ENCODE measurements around the gene ALK. TPM values are rescaled to one million over a fixed set of nuclear protein-coding genes. Genes with fewer than 3 reads are reported as not detected.

The ALK gene
- total and polyA plus RNA-seq, 2 experiments from 2014 or later: 0.35 TPM; not detected in 1

GRCh38 chr2:29892585-29893259 is 28.7 kb downstream of the ALK start:
- no peaks in the 10 kb centered on the region for H3K27me3 ChIP-seq (ENCODE audit: insufficient read depth)
- no peaks in the 10 kb centered on the region for H3K9me3 Mint-ChIP-seq
- H3K4me3 Mint-ChIP-seq: no peak overlapping the region
- H3K79me2 ChIP-seq (replicated peaks; ENCODE audit: insufficient read depth): no peaks in the 10 kb centered on the region
- H3K4me3 ChIP-seq: no peak overlapping the region
- no peaks in the 10 kb centered on the region for H4K20me1 ChIP-seq (replicated peaks; ENCODE audit: insufficient read depth)
- H3K4me1 ChIP-seq (ENCODE audit: insufficient read depth): peaks cover 21% of the 10 kb centered on the region
- H3K27ac ChIP-seq (ENCODE audit: low read depth): no peak overlapping the region
- H3K4me1 Mint-ChIP-seq: peaks cover 18% of the 10 kb centered on the region
- H3F3A ChIP-seq (replicated peaks; ENCODE audit: low read depth): no peaks in the 10 kb centered on the region
- no peaks in the 10 kb centered on the region for H3K9me2 ChIP-seq (ENCODE audit: insufficient read depth)
- ATAC-seq (no peak), DNase-seq (ENCODE audit: low spot score) (no peak)
- no peak overlapping the region for H3K4me2 ChIP-seq
- H2AFZ ChIP-seq: no peak overlapping the region
- no peak overlapping the region for H3K27ac Mint-ChIP-seq
- no peaks in the 10 kb centered on the region for H3K36me3 ChIP-seq (ENCODE audit: insufficient read depth)
- peaks cover 6% of the 10 kb centered on the region for H3K27me3 Mint-ChIP-seq (ENCODE audit: insufficient read depth, low read depth, poor library complexity)
- TF ChIP-seq POLR2AphosphoS5 (IDR thresholded peaks at IDR 0.05; ENCODE audit: low read depth) (no peak), ZNF114 (CRISPR knock-in tag; IDR thresholded peaks at IDR 0.05) (no peak), NANOG (IDR thresholded peaks at IDR 0.05; ENCODE audit: borderline replicate concordance) (no peak), EZH2 (IDR thresholded peaks at IDR 0.05; ENCODE audit: low read depth, unreplicated experiment) (no peak), ZNF331 (CRISPR knock-in tag; IDR thresholded peaks at IDR 0.05; ENCODE audit: low read depth) (no peak), STAT1 (IDR thresholded peaks at IDR 0.05; ENCODE audit: unreplicated experiment) (no peak), JUNB (IDR thresholded peaks at IDR 0.05; ENCODE audit: unreplicated experiment) (no peak), CREB1 (CRISPR knock-in tag; IDR thresholded peaks at IDR 0.05; ENCODE audit: low read depth) (no peak)
- H3K36me3 Mint-ChIP-seq (ENCODE audit: low read depth): no peaks in the 10 kb centered on the region

GRCh38 chr2:29881089-29881730 is 40.2 kb downstream of the ALK start:
- TF ChIP-seq POLR2AphosphoS5 (IDR thresholded peaks at IDR 0.05; ENCODE audit: low read depth): no peak
- no peak for TF ChIP-seq CREB1 (CRISPR knock-in tag; IDR thresholded peaks at IDR 0.05; ENCODE audit: low read depth)
- TF ChIP-seq ETS1 (IDR thresholded peaks at IDR 0.05): no peak
- no peak for TF ChIP-seq CTCF (conservative IDR thresholded peaks at IDR 0.05; ENCODE audit: low read depth in 2 of 2)
- TF ChIP-seq JUNB (IDR thresholded peaks at IDR 0.05; ENCODE audit: unreplicated experiment): no peak
- TF ChIP-seq ZNF331 (CRISPR knock-in tag; IDR thresholded peaks at IDR 0.05; ENCODE audit: low read depth): no peak
- no peak for TF ChIP-seq REST (IDR thresholded peaks at IDR 0.05; ENCODE audit: unreplicated experiment)
- no peaks in the 10 kb centered on the region for H3K36me3 ChIP-seq (ENCODE audit: insufficient read depth)
- no peaks in the 10 kb centered on the region for H3K4me1 ChIP-seq (ENCODE audit: insufficient read depth)
- no peak overlapping the region for H3K4me2 ChIP-seq
- H2AFZ ChIP-seq: no peak overlapping the region
- no peaks in the 10 kb centered on the region for H3K79me2 ChIP-seq (replicated peaks; ENCODE audit: insufficient read depth)
- no peak for DNase-seq (ENCODE audit: low spot score)
- peaks cover 6% of the 10 kb centered on the region for H3K27me3 Mint-ChIP-seq (ENCODE audit: insufficient read depth, low read depth, poor library complexity)
- H3K4me1 Mint-ChIP-seq: no peaks in the 10 kb centered on the region
- H3K27ac Mint-ChIP-seq: no peak overlapping the region
- H3K9me2 ChIP-seq (ENCODE audit: insufficient read depth): peaks cover 10% of the 10 kb centered on the region; the same call in 1 of the 2 replicates
- no peak overlapping the region for H3K4me3 Mint-ChIP-seq
- no peak overlapping the region for H3K27ac ChIP-seq (ENCODE audit: low read depth)
- no peaks in the 10 kb centered on the region for H4K20me1 ChIP-seq (replicated peaks; ENCODE audit: insufficient read depth)
- H3F3A ChIP-seq (replicated peaks; ENCODE audit: low read depth): no peaks in the 10 kb centered on the region
- H3K4me3 ChIP-seq: no peak overlapping the region
- ATAC-seq: no peak
- no peaks in the 10 kb centered on the region for H3K9me3 Mint-ChIP-seq
- no peaks in the 10 kb centered on the region for H3K27me3 ChIP-seq (ENCODE audit: insufficient read depth)
- H3K36me3 Mint-ChIP-seq (ENCODE audit: low read depth): no peaks in the 10 kb centered on the region
